Panc1 (cell line): ENCODE data around the gene SPRY2. TPM values are rescaled to one million over a fixed set of nuclear protein-coding genes. Genes with fewer than 3 reads are reported as not detected.
"Not testable (repeated sequence)": the region's sequence is repeated elsewhere in the genome, so short reads cannot be mapped to it uniquely, and the experiment has no call there.

Experiments
- ATAC-seq: fragments of 200-7000 bp; cut with Tn5 transposase; 2 replicates; pipeline ENCODE4 v1.9.1; 2020; ENCODE audit warnings: mild to moderate bottlenecking, moderate library complexity
- BruUV-seq: library from RNA; stranded (reverse); fragments of 400-500 nt; replicated peaks from 2 replicates; lab custom pipeline; 2021; lab: Mats Ljungman, UMichigan
- CTCF ChIA-PET: fragments of 300-600 bp; sonication (Branson Sonifier 250); formaldehyde crosslinking; loops from one replicate; lab custom pipeline; 2022; ENCODE audit warnings: antibody characterized with exemption; lab: Charles Lee
- POLR2A ChIA-PET: fragments of 300-600 bp; sonication (Branson Sonifier 250); formaldehyde crosslinking; loops from one replicate; lab custom pipeline; 2022; ENCODE audit warnings: antibody characterized with exemption; lab: Charles Lee
- DNase-seq: peaks from one replicate; pipeline ENCODE4 v3.0.0-alpha.2; 2010; ENCODE audit warnings: low read depth, low spot score
- H3K27ac ChIP-seq: 2 replicates; pipeline ENCODE4 v1.5.1; 2011; ENCODE audit warnings: mild to moderate bottlenecking, low read length, inconsistent platforms
- H3K27me3 ChIP-seq: fragments of 200-500 bp; sonication (Bioruptor generic); 2 replicates; pipeline ENCODE4 v1.6.0; 2014; ENCODE audit warnings: low read length, inconsistent platforms; ENCODE audit not compliant: control insufficient read depth, insufficient read depth
- H3K36me3 ChIP-seq: fragments of 200-500 bp; sonication (Bioruptor generic); 2 replicates; pipeline ENCODE4 v1.5.1; 2014; ENCODE audit warnings: inconsistent platforms, mild to moderate bottlenecking, low read length, moderate library complexity; ENCODE audit not compliant: control insufficient read depth, insufficient read depth
- H3K4me1 ChIP-seq: 2 replicates; pipeline ENCODE4 v1.5.1; 2011; ENCODE audit warnings: inconsistent platforms, mild to moderate bottlenecking, low read length, moderate library complexity; ENCODE audit not compliant: control insufficient read depth, insufficient read depth
- H3K4me3 ChIP-seq, 2 experiments: 2 replicates each; pipeline ENCODE4 v1.5.1; 2011 to 2012; ENCODE audit warnings: low read depth in 2 of 2, low read length in 2 of 2, mild to moderate bottlenecking in 2 of 2, inconsistent platforms in 1 of 2, moderate library complexity in 1 of 2
- H3K9me3 ChIP-seq: fragments of 200-500 bp; sonication (Bioruptor generic); 2 replicates; pipeline ENCODE4 v1.5.1; 2014; ENCODE audit warnings: low read depth, mild to moderate bottlenecking, inconsistent platforms, low read length, moderate library complexity; ENCODE audit not compliant: control insufficient read depth, insufficient read depth
- POLR2AphosphoS5 ChIP-seq: IDR thresholded peaks from 2 replicates; pipeline ENCODE4 v1.6.1; 2012; ENCODE audit warnings: mild to moderate bottlenecking, low read depth, low read length, moderate library complexity
- SIN3A ChIP-seq: IDR thresholded peaks from 2 replicates; pipeline ENCODE4 v1.6.1; 2012; ENCODE audit warnings: low read depth, mild to moderate bottlenecking, low read length, moderate library complexity, borderline replicate concordance; ENCODE audit not compliant: insufficient read depth
- TCF7L2 ChIP-seq: IDR thresholded peaks from 2 replicates; pipeline ENCODE4 v1.6.1; 2011; ENCODE audit warnings: mild to moderate bottlenecking, low read depth, low read length, inconsistent platforms
- in situ Hi-C: cut with HindIII; loops from 2 replicates; pipeline ENCODE4 v1.10.0; 2016; ENCODE audit warnings: low sequenced_read_pairs, low pct_unique_long_range_greater_than_20kb
- intact Hi-C: fragments of 100-400 bp; cut with micrococcal nuclease; formaldehyde crosslinking; loops from one replicate; pipeline ENCODE4 v1.10.0; 2022; ENCODE audit not compliant: unreplicated experiment
- total RNA-seq: library from RNA; stranded (reverse); gene quantifications from one replicate; pipeline ENCODE4 v1.2.1, GENCODE V29; 2021; ENCODE audit not compliant: unreplicated experiment
- TF ChIP-seq, protein P1 (sequence below): fragments of 450-650 bp; IDR thresholded peaks from 2 replicates; pipeline ENCODE4 v1.5.1; 2017; ENCODE audit warnings: mild to moderate bottlenecking
- TF ChIP-seq, protein P2 (sequence below), 2 experiments: IDR thresholded peaks; 2 replicates each; pipeline ENCODE4 v1.6.1; 2011 to 2012; ENCODE audit warnings: low read depth in 2 of 2, control low read depth in 1 of 2, low read length in 1 of 2, mild to moderate bottlenecking in 1 of 2, moderate library complexity in 1 of 2; ENCODE audit not compliant: insufficient read depth in 1 of 2

The SPRY2 gene
- total RNA-seq, 1 experiment from 2014 or later: 18.2 TPM

DNA sequence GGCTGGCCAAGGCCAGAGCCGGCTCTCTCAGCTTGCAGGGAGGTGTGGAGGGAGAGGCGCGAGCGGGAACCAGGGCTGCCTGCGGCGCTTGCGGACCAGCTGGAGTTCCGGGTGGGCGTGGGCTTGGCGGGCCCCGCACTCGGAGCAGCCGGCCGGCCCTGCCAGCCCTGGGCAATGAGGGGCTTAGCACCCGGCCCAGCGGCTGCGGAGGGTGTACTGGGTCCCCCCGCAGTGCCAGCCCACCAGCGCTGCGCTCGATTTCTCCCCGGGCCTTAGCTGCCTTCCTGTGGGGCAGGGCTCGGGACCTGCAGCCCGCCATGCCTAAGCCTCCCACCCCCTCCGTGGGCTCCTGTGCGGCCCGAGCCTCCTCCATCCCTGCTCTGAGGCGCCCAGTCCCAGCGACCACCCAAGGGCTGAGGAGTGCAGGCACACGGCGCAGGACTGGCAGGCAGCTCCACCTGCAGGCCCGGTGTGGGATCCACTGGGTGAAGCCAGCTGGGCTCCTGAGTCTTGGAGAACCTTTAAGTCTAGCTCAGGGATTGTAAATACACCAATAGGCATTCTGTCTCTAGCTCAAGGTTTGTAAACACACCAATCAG lies 14.7 kb upstream of the SPRY2 start:
- POLR2A ChIA-PET: interaction anchor here (0.6 kb wide), 1 partner anchor 67 kb away, joined by 3 read pairs; no protein-coding TSS in a partner anchor
- CTCF ChIA-PET, in situ Hi-C loops, BruUV-seq, ATAC-seq, DNase-seq, intact Hi-C loops, H3K4me3 ChIP-seq, H3K9me3 ChIP-seq, H3K27ac ChIP-seq, H3K36me3 ChIP-seq, H3K27me3 ChIP-seq: not testable (repeated sequence)
- peaks cover 14% of the 10 kb centered on the region; the same call in 1 of the 2 replicates for H3K4me1 ChIP-seq

DNA sequence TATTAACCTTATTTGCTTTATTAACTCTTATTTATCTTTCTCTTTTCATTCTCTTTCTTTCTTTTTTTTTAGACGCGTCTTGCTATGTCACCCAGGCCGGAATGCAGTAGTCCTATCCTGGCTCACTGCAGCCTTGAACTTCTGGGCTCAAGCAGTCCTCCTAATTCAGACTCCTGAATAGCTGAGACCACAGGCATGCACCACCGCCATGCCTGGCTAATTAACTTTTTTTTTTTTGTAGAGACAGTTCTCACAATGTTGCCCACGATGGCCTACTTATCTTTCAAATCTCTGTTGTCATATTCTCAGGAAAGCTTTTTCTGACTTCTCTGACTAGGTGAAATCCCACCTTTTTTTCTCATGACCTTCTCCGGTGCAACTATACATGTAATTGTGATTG lies 7.8 kb upstream of the SPRY2 start:
- BruUV-seq: no TSS peak
- Histone ChIP-seq H3K27me3 (no peaks in the 10 kb centered on the region), H3K36me3 (no peaks in the 10 kb centered on the region), H3K4me1 (peaks cover 5% of the 10 kb centered on the region; the same call in 1 of the 2 replicates), H3K9me3 (no peaks in the 10 kb centered on the region), H3K27ac (no peak overlapping the region), H3K4me3 (no peak overlapping the region)
- no peak for ATAC-seq
- intact Hi-C loops: no loop called here
- TF ChIP-seq POLR2AphosphoS5: no peak
- TF ChIP-seq, protein P1, sequence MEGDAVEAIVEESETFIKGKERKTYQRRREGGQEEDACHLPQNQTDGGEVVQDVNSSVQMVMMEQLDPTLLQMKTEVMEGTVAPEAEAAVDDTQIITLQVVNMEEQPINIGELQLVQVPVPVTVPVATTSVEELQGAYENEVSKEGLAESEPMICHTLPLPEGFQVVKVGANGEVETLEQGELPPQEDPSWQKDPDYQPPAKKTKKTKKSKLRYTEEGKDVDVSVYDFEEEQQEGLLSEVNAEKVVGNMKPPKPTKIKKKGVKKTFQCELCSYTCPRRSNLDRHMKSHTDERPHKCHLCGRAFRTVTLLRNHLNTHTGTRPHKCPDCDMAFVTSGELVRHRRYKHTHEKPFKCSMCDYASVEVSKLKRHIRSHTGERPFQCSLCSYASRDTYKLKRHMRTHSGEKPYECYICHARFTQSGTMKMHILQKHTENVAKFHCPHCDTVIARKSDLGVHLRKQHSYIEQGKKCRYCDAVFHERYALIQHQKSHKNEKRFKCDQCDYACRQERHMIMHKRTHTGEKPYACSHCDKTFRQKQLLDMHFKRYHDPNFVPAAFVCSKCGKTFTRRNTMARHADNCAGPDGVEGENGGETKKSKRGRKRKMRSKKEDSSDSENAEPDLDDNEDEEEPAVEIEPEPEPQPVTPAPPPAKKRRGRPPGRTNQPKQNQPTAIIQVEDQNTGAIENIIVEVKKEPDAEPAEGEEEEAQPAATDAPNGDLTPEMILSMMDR: no peak
- TF ChIP-seq TCF7L2: no peak
- no peak for DNase-seq
- POLR2A ChIA-PET: no interaction called here
- CTCF ChIA-PET: no interaction called here
- in situ Hi-C loops: no loop called here

DNA sequence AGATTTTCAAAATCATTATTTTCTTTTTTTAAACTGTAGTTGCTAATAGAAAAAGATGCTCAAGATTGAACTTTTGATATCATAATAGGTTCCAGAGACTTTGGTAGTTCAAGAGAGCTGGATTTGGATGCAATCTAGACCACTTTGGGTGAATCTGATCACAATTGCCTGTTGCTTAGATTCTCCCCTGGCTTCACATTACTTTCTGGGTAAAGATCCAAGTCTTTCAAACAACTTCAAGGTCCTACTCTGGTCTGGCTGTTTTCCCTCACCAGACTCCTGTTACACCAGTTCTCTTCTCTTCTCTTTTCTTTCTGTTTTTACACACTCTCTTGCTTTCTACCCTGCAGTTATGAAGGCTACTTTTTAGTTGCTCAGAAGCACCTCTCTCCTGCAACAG lies 7.4 kb upstream of the SPRY2 start:
- in situ Hi-C loops (no loop called here), intact Hi-C loops (no loop called here)
- DNase-seq (no peak), ATAC-seq (no peak)
- H3K4me1 ChIP-seq: peaks cover 7% of the 10 kb centered on the region
- no peak overlapping the region for H3K27ac ChIP-seq
- CTCF ChIA-PET: no interaction called here
- no peaks in the 10 kb centered on the region for H3K36me3 ChIP-seq
- H3K9me3 ChIP-seq: no peaks in the 10 kb centered on the region
- BruUV-seq: no TSS peak
- TF ChIP-seq TCF7L2 (no peak), POLR2AphosphoS5 (no peak), SIN3A (no peak)
- TF ChIP-seq, protein P1: no peak
- TF ChIP-seq, protein P2, sequence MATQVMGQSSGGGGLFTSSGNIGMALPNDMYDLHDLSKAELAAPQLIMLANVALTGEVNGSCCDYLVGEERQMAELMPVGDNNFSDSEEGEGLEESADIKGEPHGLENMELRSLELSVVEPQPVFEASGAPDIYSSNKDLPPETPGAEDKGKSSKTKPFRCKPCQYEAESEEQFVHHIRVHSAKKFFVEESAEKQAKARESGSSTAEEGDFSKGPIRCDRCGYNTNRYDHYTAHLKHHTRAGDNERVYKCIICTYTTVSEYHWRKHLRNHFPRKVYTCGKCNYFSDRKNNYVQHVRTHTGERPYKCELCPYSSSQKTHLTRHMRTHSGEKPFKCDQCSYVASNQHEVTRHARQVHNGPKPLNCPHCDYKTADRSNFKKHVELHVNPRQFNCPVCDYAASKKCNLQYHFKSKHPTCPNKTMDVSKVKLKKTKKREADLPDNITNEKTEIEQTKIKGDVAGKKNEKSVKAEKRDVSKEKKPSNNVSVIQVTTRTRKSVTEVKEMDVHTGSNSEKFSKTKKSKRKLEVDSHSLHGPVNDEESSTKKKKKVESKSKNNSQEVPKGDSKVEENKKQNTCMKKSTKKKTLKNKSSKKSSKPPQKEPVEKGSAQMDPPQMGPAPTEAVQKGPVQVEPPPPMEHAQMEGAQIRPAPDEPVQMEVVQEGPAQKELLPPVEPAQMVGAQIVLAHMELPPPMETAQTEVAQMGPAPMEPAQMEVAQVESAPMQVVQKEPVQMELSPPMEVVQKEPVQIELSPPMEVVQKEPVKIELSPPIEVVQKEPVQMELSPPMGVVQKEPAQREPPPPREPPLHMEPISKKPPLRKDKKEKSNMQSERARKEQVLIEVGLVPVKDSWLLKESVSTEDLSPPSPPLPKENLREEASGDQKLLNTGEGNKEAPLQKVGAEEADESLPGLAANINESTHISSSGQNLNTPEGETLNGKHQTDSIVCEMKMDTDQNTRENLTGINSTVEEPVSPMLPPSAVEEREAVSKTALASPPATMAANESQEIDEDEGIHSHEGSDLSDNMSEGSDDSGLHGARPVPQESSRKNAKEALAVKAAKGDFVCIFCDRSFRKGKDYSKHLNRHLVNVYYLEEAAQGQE (IDR thresholded peaks at IDR 0.05; ENCODE audit: insufficient read depth in 1 of 2, low read depth in 2 of 2, low read length in 1 of 2): no peak
- H3K4me3 ChIP-seq: no peak overlapping the region
- H3K27me3 ChIP-seq: no peaks in the 10 kb centered on the region
- POLR2A ChIA-PET: no interaction called here
